ENCODE results near the gene C16orf74. TPM values are rescaled to one million over a fixed set of nuclear protein-coding genes. Genes with fewer than 3 reads are reported as not detected.

The C16orf74 gene
- total and polyA plus RNA-seq, 7 experiments from 2014 or later: 0.99 to 19.8 (median 13.1) TPM

DNA sequence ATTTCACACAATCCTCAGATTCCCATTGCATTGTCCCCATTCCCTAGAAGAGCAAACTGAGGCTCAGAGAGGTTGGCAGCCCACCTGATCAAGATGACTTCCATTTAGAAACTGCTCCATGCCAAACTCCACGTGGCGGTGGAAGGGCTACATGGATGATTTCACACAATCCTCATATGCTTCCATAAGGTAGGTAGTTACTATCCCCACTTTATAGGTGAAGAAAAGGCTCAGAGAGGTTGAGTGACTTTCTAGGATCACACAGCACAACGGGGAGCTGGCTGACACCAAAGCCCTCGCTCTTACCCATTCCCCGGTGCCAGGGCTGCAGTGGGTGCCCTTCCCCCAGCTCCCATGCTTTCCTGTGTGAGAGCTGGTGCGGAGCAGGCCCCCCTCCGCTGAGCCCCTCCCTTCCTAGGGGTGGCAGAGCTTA lies 52.4 kb downstream of the C16orf74 start:
- ChIA-PET POLR2A (no interaction called here), CTCF (no interaction called here)
- H3K27ac ChIP-seq (ENCODE audit: low read depth, low read length): no peak overlapping the region
- peaks cover 0 to 10% (median 0%) of the 10 kb centered on the region in 3 experiments for H3K9me3 ChIP-seq (ENCODE audit: control insufficient read depth in 2 of 3, low read length in 3 of 3)
- DNase-seq (no peak), ATAC-seq (no peak)
- Mint-ChIP-seq H3K9me3 (peaks cover 0 to 7% (median 0%) of the 10 kb centered on the region in 11 donors), H3K4me3 (no peak overlapping the region), H3K36me3 (no peaks in the 10 kb centered on the region), H3K27ac (no peak overlapping the region), H3K27me3 (peaks cover 0 to 8% (median 1%) of the 10 kb centered on the region in 5 donors), H3K4me1 (peaks cover 0 to 2% (median 0%) of the 10 kb centered on the region in 7 donors)
- no peaks in the 10 kb centered on the region for H3K4me1 ChIP-seq (ENCODE audit: control insufficient read depth in 2 of 2, insufficient read depth in 2 of 2, low read length in 2 of 2)
- H3K36me3 ChIP-seq (ENCODE audit: control insufficient read depth in 2 of 3, insufficient read depth in 3 of 3, low read length in 3 of 3): no peaks in the 10 kb centered on the region
- intact Hi-C loops (cut with micrococcal nuclease): no loop called here
- H3K4me3 ChIP-seq (ENCODE audit: low read length): no peak overlapping the region
- H3K27me3 ChIP-seq (ENCODE audit: control insufficient read depth in 2 of 2, insufficient read depth in 2 of 2, low read length in 2 of 2): no peaks in the 10 kb centered on the region

DNA sequence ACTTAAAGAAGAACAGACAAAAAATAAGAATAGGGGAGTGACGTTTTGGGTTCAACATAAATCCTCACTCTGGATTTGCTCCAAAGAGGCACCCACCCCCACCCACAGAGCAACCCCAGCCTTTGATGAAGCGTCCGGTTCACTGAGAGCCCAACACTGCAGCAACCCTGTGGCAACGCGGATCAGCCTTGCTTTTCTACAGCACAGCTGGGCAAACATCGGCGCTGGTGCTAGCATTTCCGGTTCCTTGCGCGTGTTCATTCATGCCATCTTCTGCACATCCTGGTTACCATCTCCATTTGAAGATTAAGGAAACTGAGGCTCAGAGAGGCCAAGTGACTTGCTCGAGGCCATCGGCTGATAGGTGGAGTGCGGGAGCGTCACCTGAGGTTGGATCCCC lies 53.5 kb downstream of the C16orf74 start:
- no peaks in the 10 kb centered on the region for H3K27me3 ChIP-seq (ENCODE audit: control insufficient read depth in 2 of 2, insufficient read depth in 2 of 2, low read length in 2 of 2)
- ChIA-PET CTCF (no interaction called here), POLR2A (no interaction called here)
- intact Hi-C loops (cut with micrococcal nuclease): no loop called here
- no peak overlapping the region for H3K4me3 ChIP-seq (ENCODE audit: low read length)
- H3K9me3 Mint-ChIP-seq: peaks cover 0 to 7% (median 0%) of the 10 kb centered on the region in 11 donors
- peaks cover 0 to 10% (median 0%) of the 10 kb centered on the region in 3 experiments for H3K9me3 ChIP-seq (ENCODE audit: control insufficient read depth in 2 of 3, low read length in 3 of 3)
- no peaks in the 10 kb centered on the region for H3K36me3 ChIP-seq (ENCODE audit: control insufficient read depth in 2 of 3, insufficient read depth in 3 of 3, low read length in 3 of 3)
- H3K36me3 Mint-ChIP-seq: no peaks in the 10 kb centered on the region
- DNase-seq (no peak), ATAC-seq (no peak)
- H3K27ac Mint-ChIP-seq: no peak overlapping the region
- H3K4me1 Mint-ChIP-seq: peaks cover 0 to 2% (median 0%) of the 10 kb centered on the region in 7 donors
- H3K4me3 Mint-ChIP-seq: no peak overlapping the region
- H3K27ac ChIP-seq (ENCODE audit: low read depth, low read length): no peak overlapping the region
- peaks cover 0 to 13% (median 6%) of the 10 kb centered on the region in 5 donors for H3K27me3 Mint-ChIP-seq
- H3K4me1 ChIP-seq (ENCODE audit: control insufficient read depth in 2 of 2, insufficient read depth in 2 of 2, low read length in 2 of 2): no peaks in the 10 kb centered on the region

DNA sequence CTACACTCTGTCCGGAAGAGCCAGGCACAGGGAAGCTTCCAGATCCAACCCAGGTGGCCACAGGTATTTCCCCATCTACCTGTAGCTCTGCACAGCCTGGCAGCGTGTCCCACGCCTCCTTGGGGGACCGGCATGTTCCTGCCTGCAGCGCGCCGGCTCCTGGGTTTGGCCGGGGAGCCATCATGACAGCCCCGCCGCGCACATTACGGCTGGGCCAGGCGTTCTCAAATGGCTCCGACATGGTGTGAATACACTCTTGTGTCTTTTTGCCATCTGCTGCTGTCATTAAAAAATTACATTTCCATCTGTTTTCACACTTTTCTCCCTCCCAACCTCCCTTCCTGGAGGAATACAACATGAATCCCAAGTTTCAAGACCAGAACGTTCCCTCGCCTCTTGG lies 54.1 kb downstream of the C16orf74 start:
- Mint-ChIP-seq H3K4me3 (no peak overlapping the region), H3K27ac (no peak overlapping the region), H3K4me1 (no peaks in the 10 kb centered on the region), H3K27me3 (peaks cover 0 to 13% (median 6%) of the 10 kb centered on the region in 5 donors), H3K36me3 (no peaks in the 10 kb centered on the region), H3K9me3 (peaks cover 0 to 6% (median 0%) of the 10 kb centered on the region in 11 donors)
- DNase-seq (no peak), ATAC-seq (no peak)
- H3K27me3 ChIP-seq (ENCODE audit: control insufficient read depth in 2 of 2, insufficient read depth in 2 of 2, low read length in 2 of 2): no peaks in the 10 kb centered on the region
- H3K4me1 ChIP-seq (ENCODE audit: control insufficient read depth in 2 of 2, insufficient read depth in 2 of 2, low read length in 2 of 2): no peaks in the 10 kb centered on the region
- no peak overlapping the region for H3K27ac ChIP-seq (ENCODE audit: low read depth, low read length)
- no peak overlapping the region for H3K4me3 ChIP-seq (ENCODE audit: low read length)
- H3K36me3 ChIP-seq (ENCODE audit: control insufficient read depth in 2 of 3, insufficient read depth in 3 of 3, low read length in 3 of 3): no peaks in the 10 kb centered on the region
- POLR2A ChIA-PET: no interaction called here
- intact Hi-C loops (cut with micrococcal nuclease): no loop called here
- CTCF ChIA-PET: no interaction called here
- H3K9me3 ChIP-seq (ENCODE audit: control insufficient read depth in 2 of 3, low read length in 3 of 3): peaks cover 0 to 6% (median 0%) of the 10 kb centered on the region in 3 experiments

DNA sequence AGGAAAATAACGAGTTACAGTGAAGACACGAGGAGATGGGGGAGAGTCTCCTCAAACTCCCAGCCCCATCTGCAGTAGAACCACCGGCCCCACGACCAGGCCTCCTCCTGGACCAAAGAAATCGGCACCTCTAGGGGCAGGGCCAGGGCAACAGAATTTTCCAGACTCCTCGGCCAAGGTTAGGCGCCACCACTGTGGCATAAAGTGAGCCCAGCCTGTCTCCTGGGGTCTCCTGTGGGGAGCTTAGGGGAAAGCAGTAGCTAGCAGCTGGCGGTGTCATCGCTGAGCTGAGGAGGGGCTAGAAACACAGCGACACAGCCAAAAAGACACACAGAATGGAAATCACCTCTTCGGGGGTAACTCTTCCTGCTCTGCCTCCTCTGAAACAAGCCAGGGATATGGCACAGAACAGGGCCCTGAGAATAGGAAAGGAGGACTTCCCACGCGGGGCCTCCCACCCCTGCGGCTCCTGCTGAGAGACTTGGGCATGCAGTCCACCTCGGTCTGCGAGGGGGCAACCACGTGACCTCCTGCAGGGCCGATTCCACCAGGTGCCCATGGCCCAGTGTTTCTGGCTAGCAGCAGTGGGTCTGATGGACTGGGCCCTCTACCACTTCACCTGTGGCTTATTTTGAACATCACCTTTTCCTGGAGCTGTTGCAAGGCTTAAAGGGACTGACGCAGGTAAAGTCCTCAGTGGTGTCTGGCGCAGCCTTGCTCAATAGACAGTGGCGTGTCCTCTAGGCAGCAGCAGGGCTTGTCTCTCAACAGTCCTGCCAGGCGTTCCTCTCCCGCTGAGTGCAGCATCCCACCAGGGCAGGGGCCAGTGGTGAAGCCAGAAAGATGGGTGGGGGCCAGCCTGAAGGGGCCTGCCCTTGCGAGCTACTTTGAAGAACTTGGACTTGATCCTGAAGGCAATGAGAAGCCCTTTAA lies 55.4 kb downstream of the C16orf74 start:
- H3K4me1 Mint-ChIP-seq: no peaks in the 10 kb centered on the region
- no peak for ATAC-seq
- POLR2A ChIA-PET: interaction anchor here (0.8 to 1.3 kb wide), 2 partner anchors 11 to 101 kb away, joined by 3 read pairs; no protein-coding TSS in a partner anchor
- Histone ChIP-seq H3K9me3 (ENCODE audit: control insufficient read depth in 2 of 3, low read length in 3 of 3) (no peaks in the 10 kb centered on the region), H3K27ac (ENCODE audit: low read depth, low read length) (no peak overlapping the region), H3K4me3 (ENCODE audit: low read length) (no peak overlapping the region), H3K36me3 (ENCODE audit: control insufficient read depth in 2 of 3, insufficient read depth in 3 of 3, low read length in 3 of 3) (no peaks in the 10 kb centered on the region), H3K4me1 (ENCODE audit: control insufficient read depth in 2 of 2, insufficient read depth in 2 of 2, low read length in 2 of 2) (no peaks in the 10 kb centered on the region), H3K27me3 (ENCODE audit: control insufficient read depth in 2 of 2, insufficient read depth in 2 of 2, low read length in 2 of 2) (no peaks in the 10 kb centered on the region)
- no peaks in the 10 kb centered on the region for H3K36me3 Mint-ChIP-seq
- H3K27me3 Mint-ChIP-seq: peaks cover 0 to 13% (median 6%) of the 10 kb centered on the region in 5 donors
- no peak overlapping the region for H3K27ac Mint-ChIP-seq
- intact Hi-C loops (cut with micrococcal nuclease): no loop called here
- no peak for DNase-seq
- CTCF ChIA-PET: no interaction called here
- H3K9me3 Mint-ChIP-seq: no peaks in the 10 kb centered on the region
- no peak overlapping the region for H3K4me3 Mint-ChIP-seq

DNA sequence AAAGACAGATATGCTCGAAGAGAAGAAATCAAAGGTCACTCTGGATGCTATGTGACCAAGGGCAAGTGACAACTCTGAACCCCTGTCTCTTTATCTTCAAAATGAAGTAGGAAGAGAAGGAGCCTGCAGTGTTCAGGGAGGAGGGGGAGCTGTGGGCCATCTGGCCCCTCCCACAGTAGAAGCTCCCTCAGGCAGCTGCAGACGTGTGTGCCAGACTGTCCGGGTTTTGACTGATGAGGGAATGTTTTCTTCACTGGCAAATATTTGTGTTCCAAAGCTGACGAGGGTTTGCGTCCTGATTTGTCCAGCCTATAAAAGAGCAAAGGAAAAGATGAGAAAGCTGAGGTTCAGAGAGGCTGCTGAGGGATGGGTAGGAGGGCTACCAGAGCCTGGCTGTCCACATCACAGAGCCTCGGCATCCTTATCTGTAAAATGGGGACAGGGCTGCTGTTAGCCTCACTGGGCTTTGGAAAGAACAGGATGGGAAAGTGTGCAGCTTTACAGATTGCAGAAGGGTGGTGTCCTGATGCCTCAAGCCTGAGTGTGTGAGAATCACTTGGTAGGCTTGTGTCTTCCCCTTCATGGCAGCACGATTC lies 60.3 kb downstream of the C16orf74 start:
- Mint-ChIP-seq H3K9me3 (no peaks in the 10 kb centered on the region), H3K4me3 (no peak overlapping the region), H3K27ac (no peak overlapping the region), H3K4me1 (peaks cover 0 to 17% (median 7%) of the 10 kb centered on the region in 7 donors), H3K36me3 (no peaks in the 10 kb centered on the region), H3K27me3 (peaks cover 0 to 8% (median 6%) of the 10 kb centered on the region in 5 donors)
- Histone ChIP-seq H3K4me1 (ENCODE audit: control insufficient read depth in 2 of 2, insufficient read depth in 2 of 2, low read length in 2 of 2) (peaks cover 5% of the 10 kb centered on the region in 2 donors), H3K36me3 (ENCODE audit: control insufficient read depth in 2 of 3, insufficient read depth in 3 of 3, low read length in 3 of 3) (no peaks in the 10 kb centered on the region), H3K9me3 (ENCODE audit: control insufficient read depth in 2 of 3, low read length in 3 of 3) (no peaks in the 10 kb centered on the region), H3K27me3 (ENCODE audit: control insufficient read depth in 2 of 2, insufficient read depth in 2 of 2, low read length in 2 of 2) (no peaks in the 10 kb centered on the region), H3K27ac (ENCODE audit: low read depth, low read length) (no peak overlapping the region), H3K4me3 (ENCODE audit: low read length) (no peak overlapping the region)
- CTCF ChIA-PET: no interaction called here
- POLR2A ChIA-PET: no interaction called here
- ATAC-seq (no peak), DNase-seq (no peak)
- intact Hi-C loops (cut with micrococcal nuclease): no loop called here

DNA sequence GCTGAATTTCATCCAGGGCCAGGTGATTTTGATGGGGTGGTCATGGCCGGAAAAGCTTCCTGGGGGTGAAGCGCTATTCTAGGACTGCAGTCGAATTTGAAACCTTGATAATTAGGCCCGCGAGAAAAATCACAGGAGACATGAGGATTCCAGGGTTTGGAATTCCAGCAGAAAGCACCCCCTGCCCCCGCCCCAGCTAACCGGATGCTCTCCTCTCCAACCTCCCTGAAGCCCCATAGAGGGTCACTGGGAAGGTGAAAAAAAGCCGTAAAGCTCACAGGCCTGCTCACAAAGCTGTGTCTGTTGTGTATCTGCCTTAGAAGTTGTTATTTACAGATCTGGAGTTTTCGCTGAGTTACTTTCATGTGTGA lies 61.0 kb downstream of the C16orf74 start:
- no peaks in the 10 kb centered on the region for H3K9me3 Mint-ChIP-seq
- peak overlapping the region in 5 of 10 donors; percentile 13 to 39 (median 27) for H3K4me3 Mint-ChIP-seq
- H3K36me3 Mint-ChIP-seq: no peaks in the 10 kb centered on the region
- intact Hi-C loops (cut with micrococcal nuclease): loop anchor here (1.0 to 5.0 kb wide), 8 partner anchors 45 to 383 kb away; partner anchors contain the start of genes COX4I1 (in 2 of the 2), EMC8 (in 2 of the 2) and GSE1 (in 1 of the 2)
- no peak overlapping the region for H3K27ac ChIP-seq (ENCODE audit: low read depth, low read length)
- POLR2A ChIA-PET: no interaction called here
- H3K4me3 ChIP-seq (ENCODE audit: low read length): no peak overlapping the region
- no peak overlapping the region for H3K27ac Mint-ChIP-seq
- no peak for ATAC-seq
- peaks cover 5% of the 10 kb centered on the region in 2 donors for H3K4me1 ChIP-seq (ENCODE audit: control insufficient read depth in 2 of 2, insufficient read depth in 2 of 2, low read length in 2 of 2)
- no peaks in the 10 kb centered on the region for H3K36me3 ChIP-seq (ENCODE audit: control insufficient read depth in 2 of 3, insufficient read depth in 3 of 3, low read length in 3 of 3)
- no peaks in the 10 kb centered on the region for H3K9me3 ChIP-seq (ENCODE audit: control insufficient read depth in 2 of 3, low read length in 3 of 3)
- H3K27me3 ChIP-seq (ENCODE audit: control insufficient read depth in 2 of 2, insufficient read depth in 2 of 2, low read length in 2 of 2): no peaks in the 10 kb centered on the region
- peaks cover 0 to 8% (median 6%) of the 10 kb centered on the region in 5 donors for H3K27me3 Mint-ChIP-seq
- no peak for DNase-seq
- CTCF ChIA-PET: interaction anchor here (1.0 kb wide), 1 partner anchor 116 kb away, joined by 3 read pairs; no protein-coding TSS in a partner anchor
- H3K4me1 Mint-ChIP-seq: peaks cover 0 to 17% (median 7%) of the 10 kb centered on the region in 7 donors

All from naive thymus-derived CD4-positive, alpha-beta T cell (primary cell).